ENCODE measurements around the gene NPIPA1.
"Not testable (repeated sequence)": the region's sequence is repeated elsewhere in the genome, so short reads cannot be mapped to it uniquely, and the experiment has no call there.

GRCh38 chr16:14975418-14976194 lies 38.4 kb downstream of the NPIPA1 start:
- TF ChIP-seq POLR2A, EP300, CTCF (IDR thresholded peaks at IDR 0.05): not testable (repeated sequence)

Data from ovary (tissue), 3 donors.